CD4-positive, alpha-beta T cell treated with Interleukin-6 at 100 ng/mL for 8 hours (primary cell): ENCODE measurements around the gene FBXW9.
"Not testable (repeated sequence)": the region's sequence is repeated elsewhere in the genome, so short reads cannot be mapped to it uniquely, and the experiment has no call there.

Source experiments
- DNase-seq: peaks from one replicate; pipeline ENCODE4 v3.0.0-alpha.2; 2020; ENCODE audit warnings: mixed read lengths, low spot score

The FBXW9 gene

GRCh38 chr19:12696366-12697335 is at the start of gene FBXW9:
Gene FBXW9 (minus strand): TSS chr19:12696631. CDS start chr19:12696581, 50 bp downstream.
- peak; percentile 94 for DNase-seq

DNA sequence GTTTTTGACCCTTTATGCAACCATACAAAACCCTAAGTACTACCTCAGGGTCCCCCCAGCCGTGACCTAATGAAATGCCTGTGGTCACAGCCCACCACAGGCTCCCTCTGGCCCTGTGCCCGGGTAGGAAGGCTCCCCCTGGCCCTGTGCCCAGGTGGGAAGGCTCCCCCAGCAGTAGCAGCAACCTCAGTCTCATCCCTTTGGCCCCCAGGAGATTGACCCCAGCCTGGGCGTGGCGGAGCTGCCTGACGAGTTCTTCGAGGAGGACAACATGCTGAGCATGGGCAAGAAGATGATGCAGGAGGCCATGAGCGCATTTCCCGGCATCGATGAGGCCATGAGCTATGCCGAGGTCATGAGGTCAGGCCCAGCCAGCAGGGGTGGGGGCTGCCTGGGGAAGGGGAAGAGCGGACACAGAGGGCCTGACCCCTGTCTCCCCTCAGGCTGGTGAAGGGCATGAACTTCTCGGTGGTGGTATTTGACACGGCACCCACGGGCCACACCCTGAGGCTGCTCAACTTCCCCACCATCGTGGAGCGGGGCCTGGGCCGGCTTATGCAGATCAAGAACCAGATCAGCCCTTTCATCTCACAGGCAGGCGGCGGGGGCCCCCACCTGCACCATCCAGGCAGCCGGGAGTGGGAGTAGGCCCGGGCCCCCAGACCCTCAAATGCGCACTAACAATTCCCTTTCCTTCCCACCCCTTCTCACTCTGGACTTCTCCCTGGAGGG is 48.9 kb upstream of the FBXW9 start:
- DNase-seq: no peak

- no peak for DNase-seq
Measured at GRCh38 chr19:12737835-12738351, 41.5 kb upstream of the FBXW9 start.

DNA sequence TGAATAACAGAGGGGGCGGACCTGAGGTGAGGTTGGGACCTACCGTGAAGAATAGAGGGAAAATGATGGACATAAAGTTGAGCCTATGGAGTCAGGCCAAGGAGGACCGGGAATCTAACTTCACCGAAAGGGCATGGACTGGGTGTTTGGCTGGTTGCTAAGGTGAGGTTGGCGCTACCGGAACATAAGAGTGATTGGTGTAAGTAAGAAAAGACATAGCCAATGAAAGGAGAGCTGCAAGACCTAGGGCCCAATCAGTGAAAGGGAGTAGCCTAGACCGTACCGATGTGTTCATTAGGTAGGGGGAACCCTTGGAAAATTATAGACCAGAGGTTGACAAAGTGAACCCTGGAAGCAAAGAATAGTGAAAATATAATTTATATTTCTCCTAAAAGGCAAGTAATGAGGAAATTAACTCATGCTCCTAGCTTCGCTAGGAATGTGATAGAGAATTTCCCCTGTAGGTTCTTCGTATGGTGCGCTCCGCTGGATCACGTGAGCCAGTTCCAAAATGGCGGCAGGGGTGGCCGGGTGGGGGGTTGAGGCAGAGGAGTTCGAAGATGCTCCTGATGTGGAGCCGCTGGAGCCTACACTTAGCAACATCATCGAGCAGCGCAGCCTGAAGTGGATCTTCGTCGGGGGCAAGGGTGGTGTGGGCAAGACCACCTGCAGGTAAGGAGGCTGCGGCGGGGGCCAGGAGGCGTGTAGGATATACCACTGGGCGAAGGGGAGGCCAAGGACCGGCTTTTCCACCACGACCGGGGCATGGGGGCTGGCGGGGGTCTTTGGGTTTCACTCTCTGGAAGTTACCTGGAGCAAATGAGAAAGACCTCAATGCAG is 40.8 kb upstream of the FBXW9 start, which contains the start of gene GET3:
Gene GET3 (plus strand): TSS at position 503 of the 840 bp plus-strand sequence. CDS start 9 bp downstream, at position 512.
- DNase-seq: peak; percentile 84

- DNase-seq: no peak
Measured at GRCh38 chr19:12733369-12734214, 37.2 kb upstream of the FBXW9 start.

DNA sequence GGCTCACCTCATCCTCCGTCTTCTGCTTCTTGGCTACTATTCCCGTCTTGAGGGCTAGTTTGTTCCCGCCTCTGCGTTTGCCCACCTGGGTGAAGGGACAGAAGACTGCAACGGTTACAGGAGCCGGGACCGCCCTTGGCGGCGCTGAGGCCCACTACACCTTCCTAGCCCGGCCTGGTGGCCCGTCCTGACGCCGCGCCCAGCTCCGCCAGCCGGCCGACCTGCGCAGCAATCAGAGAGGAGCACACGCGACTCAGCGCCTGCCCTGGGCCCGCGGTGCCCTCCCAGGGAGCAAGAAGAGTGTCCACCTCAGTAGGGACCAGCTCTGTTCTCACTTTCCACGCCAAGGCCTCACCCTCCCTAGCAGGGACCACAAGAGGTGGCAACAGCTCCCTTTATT is 34.9 kb upstream of the FBXW9 start:
- DNase-seq: no peak

GRCh38 chr19:12730064-12730463 is 33.6 kb upstream of the FBXW9 start:
- DNase-seq: no peak

DNA sequence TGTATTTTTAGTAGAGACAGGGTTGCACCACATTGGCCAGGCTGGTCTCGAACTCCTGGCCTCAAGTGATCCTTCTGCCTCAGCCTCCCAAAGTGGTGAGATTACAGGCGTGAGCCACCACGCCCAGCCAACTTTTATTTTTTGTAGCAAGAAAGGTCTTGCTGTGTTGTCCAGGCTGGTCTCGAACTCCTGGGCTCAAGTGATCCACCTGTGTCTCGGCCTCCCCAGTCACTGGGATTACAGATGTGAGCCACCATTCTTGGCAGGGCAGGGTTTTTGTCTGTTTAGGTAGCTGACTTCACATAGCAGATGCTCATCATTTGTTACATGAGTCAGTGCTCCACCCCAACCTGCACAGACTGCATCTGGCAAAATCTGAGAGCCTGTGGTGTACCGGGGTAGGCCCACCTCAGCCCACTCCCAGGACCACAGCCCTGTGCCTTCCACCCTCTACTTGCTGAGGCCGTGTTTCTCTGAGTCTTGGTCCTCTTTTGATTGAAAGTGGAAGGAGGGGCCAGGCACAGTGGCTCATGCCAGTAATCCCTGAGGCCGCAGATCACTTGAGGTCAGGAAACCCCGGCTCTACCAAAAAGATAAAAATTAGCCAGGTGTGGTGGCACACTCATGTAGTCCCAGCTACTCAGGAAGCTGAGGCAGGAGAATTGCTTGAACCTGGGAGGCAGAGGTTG is 31.5 kb upstream of the FBXW9 start:
- DNase-seq: no peak

- DNase-seq: no peak
Measured at GRCh38 chr19:12726988-12727316, 30.5 kb upstream of the FBXW9 start.

DNA sequence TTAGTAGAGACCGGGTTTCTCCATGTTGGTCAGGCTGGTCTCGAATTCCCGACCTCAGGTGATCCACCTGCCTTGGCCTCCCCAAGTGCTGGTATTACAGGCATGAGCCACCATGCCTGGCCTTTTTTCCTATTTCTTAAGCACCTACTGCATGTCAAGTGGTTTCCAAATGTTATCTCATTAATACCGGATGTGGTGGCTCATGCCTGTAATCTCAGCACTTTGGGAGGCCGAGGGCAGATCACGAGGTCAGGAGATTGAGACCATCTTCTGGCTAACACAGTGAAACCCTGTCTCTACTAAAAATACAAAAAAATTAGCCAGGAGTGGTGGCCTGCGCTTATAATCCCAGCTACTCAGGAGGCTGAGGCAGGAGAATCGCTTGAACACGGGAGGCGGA is 29.2 kb upstream of the FBXW9 start:
- not testable (repeated sequence) for DNase-seq

DNA sequence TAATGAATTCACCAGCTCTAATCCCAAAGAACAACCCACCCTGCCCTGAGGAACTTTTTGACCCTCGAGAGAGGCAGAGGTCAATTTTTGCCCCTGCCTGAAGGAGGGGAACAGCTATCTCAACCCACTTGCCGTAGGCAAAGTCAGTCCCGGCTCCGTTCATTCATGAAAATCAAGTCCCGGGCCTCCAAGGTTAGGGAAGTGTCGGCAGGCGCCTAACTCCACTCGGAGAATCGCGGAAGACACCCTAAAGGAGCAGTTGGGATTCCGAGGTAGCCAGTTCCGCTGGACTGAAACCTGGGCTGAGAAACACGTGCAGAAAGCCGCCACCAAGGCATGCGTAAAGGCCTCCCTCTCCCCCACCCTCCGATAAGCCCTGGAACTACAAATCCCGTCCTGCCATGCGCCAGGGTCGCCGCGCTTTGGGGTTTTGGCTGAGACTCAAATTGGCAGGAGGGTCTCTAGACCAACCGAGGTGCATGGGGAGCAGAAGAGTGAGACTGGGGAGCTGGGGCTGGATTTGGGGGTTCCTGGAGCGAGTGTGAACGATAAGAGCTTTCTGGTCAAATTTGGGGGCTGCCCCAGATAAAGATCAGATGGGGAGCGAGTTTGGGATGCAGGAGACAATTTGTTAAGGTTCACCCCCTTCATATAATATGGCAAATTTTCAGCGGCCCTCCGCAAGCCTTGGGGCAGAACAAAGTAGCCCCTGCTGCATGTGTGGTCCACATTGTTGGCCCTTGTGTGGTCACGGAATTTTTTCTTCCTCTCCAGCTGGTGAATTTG is 27.4 kb upstream of the FBXW9 start, which contains the start of gene TNPO2:
Gene TNPO2 (minus strand): TSS at position 292 of the 786 bp plus-strand sequence. CDS start 2,955 bp downstream, outside the sequence.
- peak; percentile 59 for DNase-seq

GRCh38 chr19:12723381-12723640 is 26.9 kb upstream of the FBXW9 start:
- no peak for DNase-seq

DNA sequence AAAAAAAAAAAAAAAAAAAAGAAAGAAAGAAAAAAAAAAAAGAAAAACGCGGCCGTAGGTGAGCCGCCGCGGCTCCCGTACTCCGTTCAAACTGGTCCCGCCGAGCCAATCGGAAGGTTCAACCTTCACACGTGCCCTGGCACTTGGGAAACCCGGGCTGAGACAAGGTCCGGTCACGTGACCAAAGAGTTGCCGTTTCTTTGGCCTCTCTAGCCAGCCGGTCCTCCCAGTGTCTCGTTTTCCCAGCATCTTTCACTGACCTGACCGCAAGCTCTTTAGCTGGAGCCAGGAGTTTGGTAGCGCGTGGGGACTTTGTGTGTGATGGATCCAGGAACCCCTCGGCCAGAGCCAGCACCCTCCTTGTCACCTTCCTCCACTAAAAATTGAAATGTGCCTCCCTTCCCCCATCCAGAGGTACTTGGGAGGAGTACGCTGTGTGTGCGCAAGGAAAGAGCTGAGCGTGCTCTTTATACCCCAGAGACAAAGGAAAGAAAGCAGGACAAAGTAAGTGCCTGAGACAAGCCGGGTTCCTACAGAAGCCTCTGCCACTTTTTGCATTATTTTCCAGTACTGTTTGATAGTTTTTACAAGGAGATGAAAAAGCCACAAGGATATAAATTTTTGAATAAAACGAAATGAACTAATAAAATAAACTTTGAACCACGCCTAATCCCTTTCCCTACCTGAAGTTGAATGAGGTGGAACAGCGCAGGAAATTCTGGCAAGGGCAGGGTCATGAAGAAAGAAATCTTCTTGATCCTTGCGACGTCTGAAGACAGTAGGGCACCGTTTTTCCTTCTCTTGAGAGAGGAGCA is 26.3 kb upstream of the FBXW9 start:
- peak; percentile 97 for DNase-seq

GRCh38 chr19:12721656-12722565 is 25.5 kb upstream of the FBXW9 start:
- DNase-seq: peak; percentile 27

DNA sequence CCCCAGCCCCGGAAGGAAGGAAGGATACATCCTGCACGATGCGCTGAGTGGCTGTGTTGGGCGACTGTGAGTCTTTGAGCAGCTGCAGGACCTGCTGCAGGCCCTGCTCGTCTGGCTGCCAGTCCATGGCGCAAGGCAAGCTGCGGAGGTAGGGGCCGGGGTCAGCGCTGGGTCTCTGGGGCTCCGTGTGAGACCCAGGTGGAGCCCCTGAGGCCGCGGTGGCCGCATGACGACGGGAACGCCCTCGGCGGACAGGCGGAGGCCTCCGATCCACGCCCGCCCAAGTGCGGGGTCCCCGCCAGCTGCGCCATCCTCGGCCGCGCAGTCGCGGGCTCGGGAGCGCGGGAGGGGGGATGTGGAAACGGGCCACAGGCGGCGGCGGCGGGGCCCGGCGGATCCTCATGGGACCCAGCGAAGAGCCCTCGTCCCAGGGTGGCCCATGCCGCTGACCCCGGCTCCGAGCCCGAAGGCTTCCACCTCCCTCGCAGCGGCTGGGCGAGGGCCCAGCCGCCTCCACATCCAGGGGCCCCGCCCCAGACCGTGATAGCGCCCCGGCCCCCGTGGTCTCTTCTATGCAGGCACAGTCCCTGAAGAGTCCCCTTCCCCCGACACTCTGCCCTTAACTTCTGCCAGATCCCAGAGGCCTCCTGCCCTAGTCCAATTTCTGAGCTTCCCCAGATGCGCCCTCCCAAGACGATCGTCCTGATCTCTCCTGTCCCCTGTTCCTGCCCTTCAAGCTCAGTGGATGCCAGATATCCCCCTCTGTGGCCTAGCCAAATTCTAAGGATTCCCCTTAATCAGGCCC is 24.6 kb upstream of the FBXW9 start:
- no peak for DNase-seq

DNA sequence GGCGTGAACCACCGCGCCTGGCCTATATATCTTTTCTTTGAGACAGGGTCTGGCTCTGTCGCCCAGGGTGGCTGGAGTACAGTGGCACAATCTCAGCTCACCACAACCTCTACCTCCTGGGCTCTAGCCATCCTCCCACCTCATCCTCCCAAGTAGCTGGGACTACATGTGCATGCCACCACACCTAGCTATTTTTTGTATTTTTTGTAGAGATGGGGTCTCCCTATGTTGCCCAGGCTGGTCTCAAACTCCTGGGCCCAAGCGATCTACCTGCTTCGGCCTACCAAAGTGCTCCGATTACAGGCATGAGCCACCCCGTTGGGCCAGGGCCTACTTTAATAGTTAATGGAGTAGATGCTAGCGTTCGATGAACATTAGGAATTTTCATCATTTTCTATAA is 23.9 kb upstream of the FBXW9 start:
- DNase-seq: no peak

DNA sequence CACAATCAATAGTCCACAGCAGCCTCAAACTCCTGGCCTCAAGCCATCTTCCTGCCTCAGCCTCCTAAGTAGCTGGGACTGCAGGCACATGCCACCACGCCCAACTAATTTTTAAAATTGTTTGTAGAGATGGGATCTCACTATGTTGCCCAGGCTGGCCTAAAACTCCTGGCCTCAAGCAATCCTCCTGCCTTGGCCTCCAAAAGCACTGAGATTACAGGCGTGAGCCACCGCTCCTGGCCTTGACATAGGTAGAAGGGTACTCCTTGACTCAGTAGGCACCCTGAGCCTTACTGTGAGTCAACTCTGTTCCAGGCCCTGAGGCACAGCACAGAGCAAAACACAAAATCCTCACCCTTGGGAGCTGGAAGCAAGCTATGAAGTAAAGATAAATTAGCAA is 19.5 kb upstream of the FBXW9 start:
- no peak for DNase-seq
